ENCODE measurements around the gene ADSS2. TPM values are rescaled to one million over a fixed set of nuclear protein-coding genes. Genes with fewer than 3 reads are reported as not detected.
"Not testable (repeated sequence)": the region's sequence is repeated elsewhere in the genome, so short reads cannot be mapped to it uniquely, and the experiment has no call there.

Gene ADSS2
- total and polyA plus RNA-seq, 3 experiments from 2014 or later: 34.3 to 67.9 (median 64.6) TPM

- Mint-ChIP-seq H3K4me1 (peaks cover 0 to 5% (median 0%) of the 10 kb centered on the region in 3 donors), H3K9me3 (peaks cover 0 to 4% (median 2%) of the 10 kb centered on the region in 5 donors), H3K4me3 (no peak overlapping the region), H3K27ac (peak overlapping the region in 1 of 8 donors; percentile 39), H3K27me3 (peaks cover 0 to 1% of the 10 kb centered on the region in 2 donors), H3K36me3 (no peaks in the 10 kb centered on the region)
- CTCF ChIA-PET: no interaction called here
- Histone ChIP-seq H3K27ac (ENCODE audit: low read depth, low read length) (peak overlapping the region; percentile 86), H3K4me1 (ENCODE audit: insufficient read depth, low read length) (no peaks in the 10 kb centered on the region), H3K9me3 (ENCODE audit: low read length) (no peaks in the 10 kb centered on the region), H3K4me3 (ENCODE audit: low read length) (no peak overlapping the region), H3K27me3 (ENCODE audit: insufficient read depth, low read length, poor library complexity, severe bottlenecking) (no peaks in the 10 kb centered on the region), H3K36me3 (ENCODE audit: insufficient read depth, low read length) (no peaks in the 10 kb centered on the region)
- DNase-seq: no peak
- POLR2A ChIA-PET: no interaction called here
Measured at GRCh38 chr1:244368279-244368678, 83.4 kb downstream of the ADSS2 start.

GRCh38 chr1:244367399-244368114 is 84.2 kb downstream of the ADSS2 start:
- no peaks in the 10 kb centered on the region for H3K36me3 ChIP-seq (ENCODE audit: insufficient read depth, low read length)
- Mint-ChIP-seq H3K9me3 (peaks cover 0 to 4% (median 2%) of the 10 kb centered on the region in 5 donors), H3K4me1 (peaks cover 0 to 5% (median 0%) of the 10 kb centered on the region in 3 donors), H3K4me3 (no peak overlapping the region), H3K36me3 (no peaks in the 10 kb centered on the region), H3K27me3 (peaks cover 0 to 1% of the 10 kb centered on the region in 2 donors), H3K27ac (peak overlapping the region in 1 of 8 donors; percentile 28)
- no peaks in the 10 kb centered on the region for H3K9me3 ChIP-seq (ENCODE audit: low read length)
- H3K27ac ChIP-seq (ENCODE audit: low read depth, low read length): peak overlapping the region; percentile 86
- ChIA-PET CTCF (no interaction called here), POLR2A (no interaction called here)
- no peak for DNase-seq
- H3K4me3 ChIP-seq (ENCODE audit: low read length): no peak overlapping the region
- H3K27me3 ChIP-seq (ENCODE audit: insufficient read depth, low read length, poor library complexity, severe bottlenecking): no peaks in the 10 kb centered on the region
- H3K4me1 ChIP-seq (ENCODE audit: insufficient read depth, low read length): no peaks in the 10 kb centered on the region

DNA sequence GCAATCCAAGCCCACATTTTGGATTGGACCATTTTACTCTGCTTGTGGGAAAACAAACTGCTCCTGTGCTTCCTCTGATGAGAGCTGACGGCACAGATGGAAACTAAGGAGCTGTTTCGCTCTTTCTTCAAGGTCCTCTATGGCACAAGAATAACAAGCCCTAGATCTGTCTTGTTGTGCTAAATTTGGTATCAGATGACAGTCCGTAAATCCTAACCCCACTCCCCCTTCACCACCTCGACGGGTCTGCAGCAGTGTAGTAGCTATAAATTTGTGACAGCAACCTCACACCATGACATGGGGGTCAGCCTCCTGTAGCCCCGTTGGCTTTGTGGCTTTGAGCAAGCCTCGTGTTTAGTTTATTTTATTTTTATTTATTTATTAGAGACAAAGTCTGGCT is 85.9 kb downstream of the ADSS2 start:
- Histone ChIP-seq H3K27ac (ENCODE audit: low read depth, low read length) (no peak overlapping the region), H3K9me3 (ENCODE audit: low read length) (no peaks in the 10 kb centered on the region), H3K36me3 (ENCODE audit: insufficient read depth, low read length) (no peaks in the 10 kb centered on the region), H3K27me3 (ENCODE audit: insufficient read depth, low read length, poor library complexity, severe bottlenecking) (no peaks in the 10 kb centered on the region), H3K4me1 (ENCODE audit: insufficient read depth, low read length) (no peaks in the 10 kb centered on the region), H3K4me3 (ENCODE audit: low read length) (no peak overlapping the region)
- no peak for DNase-seq
- Mint-ChIP-seq H3K4me1 (no peaks in the 10 kb centered on the region), H3K9me3 (peaks cover 0 to 4% (median 2%) of the 10 kb centered on the region in 5 donors), H3K36me3 (no peaks in the 10 kb centered on the region), H3K27ac (peak overlapping the region in 1 of 8 donors; percentile 40), H3K4me3 (no peak overlapping the region), H3K27me3 (peaks cover 0 to 1% of the 10 kb centered on the region in 2 donors)
- ChIA-PET POLR2A (no interaction called here), CTCF (no interaction called here)

- H3K9me3 ChIP-seq (ENCODE audit: low read length); H3K27me3 ChIP-seq (ENCODE audit: insufficient read depth, low read length, poor library complexity, severe bottlenecking); H3K36me3 Mint-ChIP-seq; DNase-seq; H3K27ac ChIP-seq (ENCODE audit: low read depth, low read length); H3K4me1 ChIP-seq (ENCODE audit: insufficient read depth, low read length); H3K36me3 ChIP-seq (ENCODE audit: insufficient read depth, low read length); H3K4me3 Mint-ChIP-seq; H3K27me3 Mint-ChIP-seq; H3K27ac Mint-ChIP-seq; H3K4me1 Mint-ChIP-seq; CTCF ChIA-PET; POLR2A ChIA-PET; H3K4me3 ChIP-seq (ENCODE audit: low read length); H3K9me3 Mint-ChIP-seq: not testable (repeated sequence)
Measured at GRCh38 chr1:244365262-244365661, 86.4 kb downstream of the ADSS2 start.

DNA sequence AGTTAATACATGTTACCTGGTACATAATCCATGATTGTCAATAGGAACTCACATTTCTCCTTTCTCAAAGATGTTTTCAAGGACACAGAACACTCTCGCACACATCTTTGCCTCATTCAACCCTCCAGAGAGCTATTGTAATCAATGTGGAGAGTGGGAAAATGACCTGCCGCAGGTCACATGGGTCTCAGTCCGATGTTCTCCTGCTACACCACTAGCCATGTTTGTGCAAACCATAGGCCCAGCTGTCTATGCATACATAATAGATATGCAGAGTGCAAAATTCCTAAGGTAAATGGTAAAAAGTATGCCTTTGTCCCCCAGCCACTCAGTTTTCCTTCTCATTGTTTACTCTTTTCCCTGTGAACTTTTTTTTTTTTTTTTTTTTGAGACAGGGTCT is 89.2 kb downstream of the ADSS2 start:
- no peaks in the 10 kb centered on the region for H3K36me3 Mint-ChIP-seq
- no peaks in the 10 kb centered on the region for H3K36me3 ChIP-seq (ENCODE audit: insufficient read depth, low read length)
- H3K4me1 ChIP-seq (ENCODE audit: insufficient read depth, low read length): no peaks in the 10 kb centered on the region
- no peaks in the 10 kb centered on the region for H3K9me3 ChIP-seq (ENCODE audit: low read length)
- H3K4me3 Mint-ChIP-seq: no peak overlapping the region
- no peaks in the 10 kb centered on the region for H3K4me1 Mint-ChIP-seq
- DNase-seq: no peak
- POLR2A ChIA-PET: no interaction called here
- peaks cover 0 to 4% (median 2%) of the 10 kb centered on the region in 5 donors for H3K9me3 Mint-ChIP-seq
- H3K27ac Mint-ChIP-seq: no peak overlapping the region
- H3K27me3 Mint-ChIP-seq: peaks cover 0 to 1% of the 10 kb centered on the region in 2 donors
- no peak overlapping the region for H3K27ac ChIP-seq (ENCODE audit: low read depth, low read length)
- no peak overlapping the region for H3K4me3 ChIP-seq (ENCODE audit: low read length)
- H3K27me3 ChIP-seq (ENCODE audit: insufficient read depth, low read length, poor library complexity, severe bottlenecking): no peaks in the 10 kb centered on the region
- CTCF ChIA-PET: no interaction called here

DNA sequence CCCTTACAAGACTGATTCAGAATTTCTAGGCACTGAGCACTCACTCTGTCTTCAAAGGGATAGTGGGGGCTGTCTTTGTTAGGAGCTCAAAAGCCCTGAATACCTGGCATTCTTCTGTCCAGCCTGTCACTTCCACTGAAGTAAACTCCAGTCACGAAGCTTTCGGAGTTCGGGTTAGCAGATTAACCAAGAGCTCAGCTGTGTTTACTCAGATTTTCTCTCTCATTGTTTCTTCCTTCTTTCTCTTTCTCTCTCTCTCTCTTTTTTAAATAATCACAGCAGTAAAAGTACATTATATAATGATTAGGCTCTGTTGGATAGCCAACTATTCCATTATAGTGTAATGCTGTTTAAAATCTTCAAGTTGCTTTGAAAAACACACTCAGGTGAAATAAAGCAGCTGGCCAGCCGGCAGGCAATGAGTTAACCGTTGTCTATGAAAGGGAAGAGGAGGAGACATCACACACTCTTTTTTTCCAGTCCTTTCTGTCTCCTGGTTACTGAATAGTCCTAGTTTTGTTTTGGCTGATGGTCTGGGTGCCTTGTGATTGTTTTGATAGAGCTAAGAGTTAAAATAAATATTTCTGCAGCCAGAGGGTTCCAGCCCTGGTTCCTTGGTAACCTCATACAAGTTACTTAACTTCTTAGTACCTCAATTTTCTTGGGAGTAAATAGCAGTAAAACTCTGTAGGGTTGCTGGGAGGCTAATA is 89.8 kb downstream of the ADSS2 start:
- Mint-ChIP-seq H3K36me3 (no peaks in the 10 kb centered on the region), H3K9me3 (peaks cover 0 to 4% (median 2%) of the 10 kb centered on the region in 5 donors), H3K4me1 (no peaks in the 10 kb centered on the region), H3K27ac (peak overlapping the region in 1 of 8 donors; percentile 10), H3K27me3 (peaks cover 0 to 1% of the 10 kb centered on the region in 2 donors), H3K4me3 (no peak overlapping the region)
- H3K36me3 ChIP-seq (ENCODE audit: insufficient read depth, low read length): no peaks in the 10 kb centered on the region
- DNase-seq: no peak
- no peaks in the 10 kb centered on the region for H3K9me3 ChIP-seq (ENCODE audit: low read length)
- no peak overlapping the region for H3K4me3 ChIP-seq (ENCODE audit: low read length)
- H3K4me1 ChIP-seq (ENCODE audit: insufficient read depth, low read length): no peaks in the 10 kb centered on the region
- CTCF ChIA-PET: no interaction called here
- no peaks in the 10 kb centered on the region for H3K27me3 ChIP-seq (ENCODE audit: insufficient read depth, low read length, poor library complexity, severe bottlenecking)
- H3K27ac ChIP-seq (ENCODE audit: low read depth, low read length): no peak overlapping the region
- POLR2A ChIA-PET: interaction anchor here (0.5 kb wide), 1 partner anchor 610 kb away, joined by 5 read pairs; no protein-coding TSS in a partner anchor

Other genes starting within 250 kb of the ADSS2 start
- under 1 TPM; 0.24 to 0.68 TPM for gene CATSPERE, start 9.4 kb upstream of the ADSS2 start, total RNA-seq
- 0.64 TPM for gene CATSPERE, start 9.4 kb upstream of the ADSS2 start, polyA plus RNA-seq
- 10 to 100 TPM; 32.9 to 33.7 TPM for gene DESI2, start 201.2 kb upstream of the ADSS2 start, total RNA-seq
- 21.4 TPM for gene DESI2, start 201.2 kb upstream of the ADSS2 start, polyA plus RNA-seq

Data from CD8-positive, alpha-beta memory T cell (primary cell).